Gastroesophageal sphincter (tissue), 4 donors: ENCODE results near the gene GMDS. TPM values are rescaled to one million over a fixed set of nuclear protein-coding genes. Genes with fewer than 3 reads are reported as not detected.
A peak's percentile ranks its signal among the peaks of the same experiment; 100 is the strongest.

Source experiments
- ATAC-seq: fragments of 150-250 bp; one replicate; pipeline ENCODE4 v1.9.1; 2016; ENCODE audit warnings: mild to moderate bottlenecking, moderate library complexity
- H3K27ac ChIP-seq, 4 donors: fragments of 200-600 bp; sonication (generic) in 3 of 4; 1 replicate in 3 of 4; 2 replicates in 1 of 4; pipeline ENCODE4 v1.5.1; 2016 to 2019
- H3K27me3 ChIP-seq: fragments of 200-600 bp; sonication (generic); one replicate; pipeline ENCODE4 v1.5.1; 2019
- H3K36me3 ChIP-seq, 2 donors: fragments of 200-600 bp; sonication (generic); one replicate each; pipeline ENCODE4 v1.5.1; 2019; ENCODE audit warnings: control low read depth in 1 of 2
- H3K4me1 ChIP-seq, 3 donors: fragments of 200-600 bp; sonication (generic); 1 replicate in 2 of 3; 2 replicates in 1 of 3; pipeline ENCODE4 v1.5.1; 2016 to 2019; ENCODE audit warnings: control low read depth in 2 of 3
- H3K4me3 ChIP-seq, 2 donors: fragments of 200-600 bp; sonication (generic); one replicate each; pipeline ENCODE4 v1.5.1; 2019; ENCODE audit warnings: mild to moderate bottlenecking in 1 of 2, moderate library complexity in 1 of 2
- H3K9me3 ChIP-seq, 3 donors: fragments of 200-600 bp; sonication (generic); one replicate each; pipeline ENCODE4 v1.5.1; 2017 to 2019; ENCODE audit warnings: control low read depth in 2 of 3
- EP300 ChIP-seq: sonication (generic); formaldehyde crosslinking; IDR thresholded peaks from one replicate; pipeline ENCODE4 v1.6.1; 2017; ENCODE audit warnings: antibody characterized with exemption, mild to moderate bottlenecking
- POLR2A ChIP-seq, 2 donors: fragments of 450-650 bp; IDR thresholded peaks; one replicate each; pipeline ENCODE4 v1.6.1; 2017; ENCODE audit warnings: antibody characterized with exemption in 2 of 2, mild to moderate bottlenecking in 2 of 2, moderate library complexity in 1 of 2
- POLR2AphosphoS5 ChIP-seq: sonication (generic); formaldehyde crosslinking; IDR thresholded peaks from one replicate; pipeline ENCODE4 v1.6.1; 2017; ENCODE audit warnings: antibody characterized with exemption
- WGBS, 2 donors: methylation state at CpG; one replicate each; pipeline ENCODE4 v1.1.5; 2018; ENCODE audit warnings: low coverage in 1 of 2; 5-methylcytosine and 5-hydroxymethylcytosine counted together
- total RNA-seq, 4 donors: library from RNA; depleted of rRNA; stranded (reverse); fragments of >200 nt; gene quantifications; one replicate each; pipeline ENCODE4 v1.1.0, GENCODE V29; 2016
- TF ChIP-seq, protein P1 (sequence below), 4 experiments: fragments of 200-600 bp in 2 of 4; fragments of 450-650 bp in 2 of 4; sonication (generic) in 1 of 4; IDR thresholded peaks; one replicate each; pipeline ENCODE4 v1.5.1; 2017 to 2019; ENCODE audit warnings: antibody characterized with exemption in 4 of 4, mild to moderate bottlenecking in 2 of 4, moderate library complexity in 2 of 4

Gene GMDS
- total RNA-seq, 4 donors from 2014 or later, result 5.0 to 14.7 (median 6.4) TPM

DNA sequence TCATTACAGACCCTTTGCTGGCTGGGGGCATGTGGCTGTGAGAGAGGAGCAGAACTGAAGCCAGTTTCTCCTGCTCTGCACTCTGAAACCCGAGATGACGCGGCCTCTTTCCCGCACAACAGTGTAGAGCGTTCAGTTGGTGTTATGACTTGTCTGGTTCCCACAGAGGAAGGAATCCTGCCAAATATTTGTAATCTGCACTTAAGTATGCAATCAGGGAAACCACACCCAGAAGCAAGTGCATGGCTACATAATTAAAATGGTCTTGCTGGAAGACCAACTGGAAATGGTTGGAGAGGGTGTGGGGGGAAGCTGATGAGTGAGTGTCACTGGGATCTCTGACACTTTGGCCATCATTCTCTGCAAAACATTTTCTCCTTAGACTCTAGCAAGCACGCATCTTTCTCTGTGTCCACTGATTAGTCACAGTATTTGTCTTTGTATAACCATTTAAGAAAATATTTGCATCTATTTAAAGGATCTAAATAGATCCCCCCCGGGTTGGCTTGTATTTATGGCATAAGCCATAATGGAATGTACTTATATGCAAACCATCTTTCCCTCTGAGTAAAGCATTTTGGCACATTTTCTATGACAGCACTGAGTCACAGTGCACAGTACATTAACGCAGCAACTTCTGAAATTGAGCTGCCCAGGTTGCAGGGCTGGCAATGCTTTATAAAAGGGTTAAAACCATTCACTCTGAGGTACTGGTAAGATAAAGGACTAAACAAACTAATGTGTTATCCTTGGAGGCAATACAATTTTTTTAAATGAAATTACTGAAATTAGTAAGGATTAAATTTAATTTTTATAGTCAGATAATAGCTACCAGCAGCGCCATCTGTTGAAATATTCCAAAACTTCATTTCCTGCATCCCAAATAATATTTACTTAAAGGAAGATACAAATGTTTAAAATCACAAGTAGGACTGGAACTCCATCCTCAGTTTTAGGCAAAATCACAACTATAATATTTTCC lies 559.0 kb downstream of the GMDS start:
- 68% methylated on average over 3 to 6 of the region's 9 CpGs for WGBS, 2 donors
- H3K27me3 ChIP-seq, result no peaks in the 10 kb centered on the region
- no peaks in the 10 kb centered on the region for H3K4me1 ChIP-seq
- ATAC-seq, result peak; percentile 56
- no peak for TF ChIP-seq POLR2A (IDR thresholded peaks at IDR 0.05)
- TF ChIP-seq EP300, result no peak
- peak; percentile 8 for TF ChIP-seq POLR2AphosphoS5
- TF ChIP-seq, protein P1, sequence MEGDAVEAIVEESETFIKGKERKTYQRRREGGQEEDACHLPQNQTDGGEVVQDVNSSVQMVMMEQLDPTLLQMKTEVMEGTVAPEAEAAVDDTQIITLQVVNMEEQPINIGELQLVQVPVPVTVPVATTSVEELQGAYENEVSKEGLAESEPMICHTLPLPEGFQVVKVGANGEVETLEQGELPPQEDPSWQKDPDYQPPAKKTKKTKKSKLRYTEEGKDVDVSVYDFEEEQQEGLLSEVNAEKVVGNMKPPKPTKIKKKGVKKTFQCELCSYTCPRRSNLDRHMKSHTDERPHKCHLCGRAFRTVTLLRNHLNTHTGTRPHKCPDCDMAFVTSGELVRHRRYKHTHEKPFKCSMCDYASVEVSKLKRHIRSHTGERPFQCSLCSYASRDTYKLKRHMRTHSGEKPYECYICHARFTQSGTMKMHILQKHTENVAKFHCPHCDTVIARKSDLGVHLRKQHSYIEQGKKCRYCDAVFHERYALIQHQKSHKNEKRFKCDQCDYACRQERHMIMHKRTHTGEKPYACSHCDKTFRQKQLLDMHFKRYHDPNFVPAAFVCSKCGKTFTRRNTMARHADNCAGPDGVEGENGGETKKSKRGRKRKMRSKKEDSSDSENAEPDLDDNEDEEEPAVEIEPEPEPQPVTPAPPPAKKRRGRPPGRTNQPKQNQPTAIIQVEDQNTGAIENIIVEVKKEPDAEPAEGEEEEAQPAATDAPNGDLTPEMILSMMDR (IDR thresholded peaks at IDR 0.05), result peak in 1 of 4 experiments; percentile 12
- H3K27ac ChIP-seq, result peak overlapping the region in 1 of 4 donors; percentile 22
- no peak overlapping the region for H3K4me3 ChIP-seq
- no peaks in the 10 kb centered on the region for H3K36me3 ChIP-seq
- no peaks in the 10 kb centered on the region for H3K9me3 ChIP-seq

DNA sequence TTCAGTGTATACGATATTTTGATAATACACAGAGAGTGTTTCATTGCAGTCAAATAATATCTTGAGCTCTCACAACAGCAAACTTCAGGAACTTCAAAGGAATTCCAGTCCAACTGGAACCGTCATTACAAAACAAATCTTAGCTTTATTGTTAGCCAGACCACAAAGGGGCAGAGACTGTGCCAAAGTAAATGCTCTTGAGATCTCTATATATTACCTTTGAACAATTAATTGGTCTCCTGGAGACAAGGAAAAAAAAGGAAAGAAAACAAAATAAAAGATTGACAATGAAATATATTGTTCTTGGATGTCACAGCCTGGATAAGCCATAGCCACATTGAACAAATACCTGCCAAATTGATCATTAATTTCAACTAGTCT lies 565.7 kb downstream of the GMDS start:
- TF ChIP-seq POLR2AphosphoS5, result no peak
- TF ChIP-seq EP300, result no peak
- TF ChIP-seq, protein P1 (IDR thresholded peaks at IDR 0.05), result no peak
- 56 to 100% methylated on average over 1 of the region's 2 CpGs for WGBS, 2 donors
- no peak overlapping the region for H3K27ac ChIP-seq

DNA sequence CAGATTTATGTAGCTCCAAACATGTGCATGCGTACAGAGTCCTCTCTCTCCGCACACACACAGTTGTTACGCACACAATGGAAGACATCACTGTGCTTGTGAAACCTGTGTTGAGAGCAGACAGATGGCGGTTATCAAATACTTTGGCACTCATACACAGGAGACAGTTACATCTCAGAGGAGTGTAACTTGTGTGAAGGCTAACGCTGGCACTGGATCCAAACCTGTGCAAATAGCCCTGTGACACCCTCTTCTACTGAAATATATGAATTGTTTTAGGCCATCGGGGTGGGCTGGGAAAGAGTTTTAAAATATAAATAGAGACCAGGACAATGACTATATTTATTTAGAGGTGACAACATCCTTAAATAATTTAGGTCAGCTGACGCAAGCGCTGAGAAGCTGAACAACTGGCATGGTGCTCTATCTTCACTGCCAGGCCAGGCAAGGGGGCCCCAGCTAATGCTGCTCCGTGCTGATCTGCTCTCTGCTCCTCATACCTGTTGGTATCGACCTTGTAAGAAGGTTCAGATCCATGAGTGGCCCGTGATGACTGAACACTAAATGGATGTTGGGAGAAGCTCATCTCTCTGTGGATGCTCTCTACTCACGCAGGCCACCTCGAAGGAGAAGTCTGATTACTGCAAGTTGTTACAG lies 566.2 kb downstream of the GMDS start:
- Histone ChIP-seq H3K27ac (no peak overlapping the region), H3K4me1 (peaks cover 0 to 8% (median 0%) of the 10 kb centered on the region in 3 donors), H3K27me3 (no peaks in the 10 kb centered on the region), H3K4me3 (no peak overlapping the region), H3K9me3 (no peaks in the 10 kb centered on the region), H3K36me3 (no peaks in the 10 kb centered on the region)
- peak; percentile 39 for ATAC-seq
- WGBS, 2 donors, result 52 to 81% methylated on average over 8 of the region's 13 CpGs
- no peak for TF ChIP-seq POLR2A (IDR thresholded peaks at IDR 0.05)
- TF ChIP-seq, protein P1 (IDR thresholded peaks at IDR 0.05), result no peak
- no peak for TF ChIP-seq EP300
- TF ChIP-seq POLR2AphosphoS5, result no peak

More for the DNA sequence above, 565.7 kb downstream of the GMDS start:
- Histone ChIP-seq H3K4me3 (no peak overlapping the region), H3K36me3 (no peaks in the 10 kb centered on the region), H3K27me3 (no peaks in the 10 kb centered on the region), H3K9me3 (no peaks in the 10 kb centered on the region), H3K4me1 (peaks cover 0 to 8% (median 0%) of the 10 kb centered on the region in 3 donors)
- ATAC-seq, result no peak

DNA sequence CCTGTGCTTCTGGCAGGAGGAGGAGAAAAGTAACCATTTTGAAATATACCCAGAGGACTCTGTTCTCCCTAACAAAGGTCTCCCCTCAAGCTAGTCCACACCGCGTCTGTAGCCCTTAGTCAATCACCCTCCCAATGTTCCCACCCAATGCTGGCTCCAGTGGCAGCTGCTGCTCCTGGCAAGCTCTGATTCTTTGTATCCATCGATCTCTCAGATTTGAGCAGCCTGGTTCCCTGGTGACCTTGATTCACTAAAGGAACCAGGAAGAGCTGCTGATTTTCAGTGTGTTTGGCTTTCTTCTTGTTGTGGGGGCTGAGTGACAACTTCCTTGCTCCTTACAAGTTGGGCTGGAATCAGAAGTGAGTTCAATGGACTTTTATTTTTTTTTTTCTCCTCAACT lies 567.2 kb downstream of the GMDS start:
- 24% methylated on average over 3 of the region's 3 CpGs; no CpG with 5 or more reads in 1 of the 2 donors for WGBS, 2 donors
- no peak for ATAC-seq
- TF ChIP-seq, protein P1 (IDR thresholded peaks at IDR 0.05), result no peak
- TF ChIP-seq POLR2AphosphoS5, result no peak

More for the DNA sequence above, 567.2 kb downstream of the GMDS start:
- no peaks in the 10 kb centered on the region for H3K27me3 ChIP-seq
- H3K36me3 ChIP-seq, result no peaks in the 10 kb centered on the region
- H3K4me1 ChIP-seq, result peaks cover 0 to 8% (median 0%) of the 10 kb centered on the region in 3 donors
- no peak overlapping the region for H3K27ac ChIP-seq
- H3K4me3 ChIP-seq, result no peak overlapping the region
- no peaks in the 10 kb centered on the region for H3K9me3 ChIP-seq
